HG02943 (cell line): ENCODE data around the gene MRFAP1L1.
"Not testable (repeated sequence)": the region's sequence is repeated elsewhere in the genome, so short reads cannot be mapped to it uniquely, and the experiment has no call there.

Source experiments
- ATAC-seq: cut with Tn5 transposase; IDR thresholded peaks from one replicate; pipeline ENCODE4 v1.9.1; 2021; ENCODE audit warnings: mild to moderate bottlenecking, low read depth, moderate library complexity; ENCODE audit not compliant: unreplicated experiment

Gene MRFAP1L1

GRCh38 chr4:6693231-6694176, 16.2 kb downstream of the MRFAP1L1 start, which contains the start of gene S100P:
Gene S100P, plus strand, starts transcription at chr4:6693878. Its CDS starts 55 bp downstream, at chr4:6693933.
- ATAC-seq: no peak

- no peak for ATAC-seq
Measured at GRCh38 chr4:6692806-6693205, 16.9 kb downstream of the MRFAP1L1 start.

GRCh38 chr4:6692379-6692778, 17.3 kb downstream of the MRFAP1L1 start:
- no peak for ATAC-seq

- no peak for ATAC-seq
Measured at GRCh38 chr4:6689506-6689960, 20.1 kb downstream of the MRFAP1L1 start.

- no peak for ATAC-seq
Measured at GRCh38 chr4:6688879-6689505, 20.7 kb downstream of the MRFAP1L1 start.

GRCh38 chr4:6687947-6688878, 21.5 kb downstream of the MRFAP1L1 start:
- no peak for ATAC-seq

GRCh38 chr4:6686104-6686787, 23.4 kb downstream of the MRFAP1L1 start:
- ATAC-seq: no peak

GRCh38 chr4:6684656-6685055, 25.0 kb downstream of the MRFAP1L1 start:
- ATAC-seq: no peak

GRCh38 chr4:6682862-6683590, 26.6 kb downstream of the MRFAP1L1 start:
- ATAC-seq: no peak

- no peak for ATAC-seq
Measured at GRCh38 chr4:6681191-6681590, 28.5 kb downstream of the MRFAP1L1 start.

- ATAC-seq: no peak
Measured at GRCh38 chr4:6680372-6681034, 29.2 kb downstream of the MRFAP1L1 start.

GRCh38 chr4:6676722-6677558, 32.7 kb downstream of the MRFAP1L1 start:
- ATAC-seq: no peak

GRCh38 chr4:6674500-6675149, 35.0 kb downstream of the MRFAP1L1 start:
- ATAC-seq: peak; percentile 43

GRCh38 chr4:6673660-6674499, 35.8 kb downstream of the MRFAP1L1 start:
- peak; percentile 68 for ATAC-seq

- ATAC-seq: not testable (repeated sequence)
Measured at GRCh38 chr4:6673191-6673659, 36.4 kb downstream of the MRFAP1L1 start.

- not testable (repeated sequence) for ATAC-seq
Measured at GRCh38 chr4:6672541-6673190, 37.0 kb downstream of the MRFAP1L1 start.
